Germinal center (tissue), 1 donor: Measurements from ENCODE around the gene ASPSCR1.
A peak's percentile ranks its signal among the peaks of the same experiment; 100 is the strongest.
"Not testable (repeated sequence)": the region's sequence is repeated elsewhere in the genome, so short reads cannot be mapped to it uniquely, and the experiment has no call there.

Experiments used
- DNase-seq: peaks from one replicate; pipeline ENCODE4 v3.0.0; 2012; ENCODE audit warnings: mixed read lengths, low spot score

The ASPSCR1 gene

GRCh38 chr17:81960130-81960958 is 17.1 kb upstream of the ASPSCR1 start:
- no peak for DNase-seq

DNA sequence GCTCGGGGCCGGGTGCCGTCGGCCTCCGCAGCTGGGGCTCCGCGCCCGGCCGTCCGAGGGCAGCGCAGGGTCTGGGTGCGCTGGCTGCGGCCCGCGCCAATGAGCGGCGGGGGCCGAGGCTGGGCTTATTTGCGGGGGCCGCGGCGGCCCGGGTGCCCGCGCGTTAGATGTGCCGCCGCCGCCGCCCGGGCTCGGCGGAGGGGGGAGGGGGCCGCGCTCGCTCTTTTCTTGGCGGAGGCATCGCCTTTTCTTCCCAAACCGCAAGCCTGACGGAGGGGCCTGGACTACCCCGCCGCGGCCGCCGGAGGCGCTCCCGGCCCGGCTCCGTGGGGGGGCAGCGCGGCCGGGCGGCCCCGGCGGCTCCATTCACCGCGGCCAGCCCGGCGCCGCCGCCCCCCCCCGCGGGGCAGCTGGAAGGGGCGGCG is 16.3 kb upstream of the ASPSCR1 start, which contains the start of gene NOTUM:
TSS of gene NOTUM (minus strand) at position 101 of the 425 bp plus-strand sequence. CDS start 278 bp downstream, outside the sequence.
- DNase-seq, result no peak

DNA sequence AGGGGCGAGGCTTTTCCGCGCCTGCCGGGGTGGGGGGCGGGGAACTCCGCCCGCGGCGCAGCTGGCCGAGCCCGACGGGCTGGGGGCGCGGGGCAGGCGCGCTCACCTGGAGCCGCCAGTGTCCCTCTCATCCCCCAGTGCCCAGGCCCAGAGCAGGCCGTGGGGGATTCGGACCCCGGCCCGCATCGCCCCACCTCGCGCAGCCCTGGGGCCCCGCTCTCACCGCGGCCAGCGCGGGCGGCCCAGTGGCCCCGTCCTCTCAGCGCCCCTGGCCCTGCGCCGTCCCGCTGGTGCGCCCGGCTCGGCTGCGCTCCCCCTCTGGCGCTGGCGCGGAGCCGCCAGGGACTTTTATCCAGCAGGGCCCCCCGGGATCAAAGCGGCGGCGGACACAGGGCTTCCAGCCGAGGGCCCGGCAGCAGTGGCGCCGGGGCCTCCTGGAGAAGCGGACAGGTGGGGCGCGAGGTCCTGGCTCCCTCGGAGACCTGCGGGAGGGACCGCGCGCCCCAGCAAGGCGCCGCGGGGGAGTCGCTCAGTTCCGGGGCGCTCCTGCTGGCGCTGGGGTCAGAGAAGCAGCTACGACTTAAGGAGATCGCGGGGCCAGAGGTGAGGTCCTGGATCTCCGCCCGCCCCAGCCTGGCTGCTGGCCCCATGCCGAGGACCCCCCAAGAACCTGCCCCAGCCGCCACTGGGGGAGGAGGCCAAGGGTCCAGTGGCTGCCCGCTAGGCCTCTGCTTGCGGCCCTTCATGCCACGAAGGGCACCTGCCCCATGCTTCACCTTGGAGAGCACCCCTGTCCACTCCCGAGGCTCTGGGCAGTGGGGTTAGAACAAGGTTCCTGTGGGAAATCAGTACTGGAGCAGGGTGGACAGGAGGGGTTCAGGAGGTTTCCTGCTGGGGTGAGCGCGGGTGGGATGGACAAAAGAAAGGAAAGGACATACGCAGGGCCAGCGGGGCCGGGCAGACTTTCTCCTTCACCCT is 15.6 kb upstream of the ASPSCR1 start:
- no peak for DNase-seq

DNA sequence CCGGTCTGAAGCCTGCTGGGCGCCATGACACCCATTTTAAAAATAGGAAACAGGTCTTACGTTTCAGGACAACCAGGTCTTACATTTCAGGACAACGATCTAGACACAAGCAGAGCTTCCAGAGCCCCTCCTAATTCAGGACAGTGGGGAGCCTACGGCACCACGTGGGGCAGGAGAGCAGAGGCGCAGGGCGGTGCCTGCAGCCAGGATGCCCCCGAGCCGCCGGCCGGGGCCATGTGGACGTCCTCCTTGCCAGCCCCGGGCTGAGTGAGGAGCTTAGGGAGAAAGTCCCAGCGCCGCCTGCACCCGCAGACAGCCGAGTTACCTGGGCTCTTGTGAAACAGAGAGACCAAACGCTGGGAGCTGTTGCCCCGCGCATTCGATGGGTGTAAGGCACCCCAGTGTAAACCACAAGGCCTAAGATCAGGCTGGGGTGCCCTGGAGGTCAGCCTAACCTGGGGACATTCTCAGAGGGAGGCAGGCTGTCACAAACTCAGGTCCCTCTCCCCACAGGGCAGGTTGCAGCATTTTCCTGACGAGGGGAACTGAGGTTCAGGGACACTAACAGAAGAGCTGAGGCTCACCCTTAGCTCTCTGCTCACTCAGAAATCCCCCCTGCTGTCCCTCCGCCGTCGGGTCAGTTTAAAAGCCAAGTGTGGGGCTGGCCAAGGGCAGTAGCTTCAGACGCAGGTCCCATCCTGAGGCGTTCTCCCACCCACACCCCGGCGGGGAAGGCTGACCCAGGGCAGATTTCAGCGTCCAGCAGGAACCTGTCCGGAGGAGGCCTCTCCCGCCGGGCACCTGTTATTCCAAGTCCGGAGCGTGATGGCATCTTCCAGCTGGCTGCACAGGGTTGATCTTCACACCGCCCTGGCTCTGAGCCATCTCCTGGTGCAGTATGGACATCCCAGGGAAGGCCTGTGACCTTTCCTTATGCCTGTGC is 14.7 kb upstream of the ASPSCR1 start:
- no peak for DNase-seq

GRCh38 chr17:81964081-81964849 is 13.2 kb upstream of the ASPSCR1 start:
- no peak for DNase-seq

DNA sequence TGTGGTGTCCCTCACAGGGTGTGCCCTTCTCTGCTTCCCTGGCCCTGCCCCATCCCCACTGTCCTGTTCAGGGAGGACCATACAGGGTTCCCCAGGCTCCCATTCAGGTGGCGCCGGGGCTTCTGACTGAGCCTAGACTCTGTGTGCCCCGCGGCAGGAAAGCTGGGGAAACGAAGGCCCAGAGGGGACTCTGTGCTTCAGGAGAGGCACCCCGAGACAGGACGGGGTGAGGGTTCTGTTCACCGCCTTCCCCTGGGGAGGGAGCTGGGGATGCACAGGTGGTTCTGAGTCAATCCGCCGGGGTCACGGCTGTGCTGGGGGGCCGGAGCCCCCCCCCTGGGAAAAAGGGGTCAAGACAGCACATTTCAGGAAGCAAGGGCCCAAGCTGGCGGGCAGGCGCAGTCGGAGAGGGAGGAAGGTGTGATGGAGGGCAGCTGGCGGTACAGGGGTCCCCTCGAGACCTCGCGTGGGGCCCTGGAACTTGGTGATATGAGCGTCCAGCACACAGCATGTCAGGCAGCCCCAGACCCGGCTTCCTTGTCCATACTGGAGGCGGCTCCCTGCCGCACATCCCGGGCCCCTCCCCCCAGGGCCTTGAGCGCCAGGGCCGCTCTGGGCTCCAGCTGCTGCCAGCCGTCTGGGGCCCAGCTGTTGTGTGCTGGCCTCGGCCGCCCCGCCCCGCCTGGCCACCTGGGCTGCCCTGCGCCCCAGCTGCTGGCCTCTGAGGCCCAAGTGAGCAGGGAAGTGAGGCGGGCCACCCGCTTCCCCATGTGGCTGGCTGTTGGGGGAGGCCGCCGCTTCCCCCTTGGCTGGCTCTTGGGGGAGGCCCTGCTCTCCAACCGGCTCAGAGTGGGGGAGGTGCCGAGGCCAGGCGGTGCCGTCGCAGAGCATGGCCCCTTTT is 10.8 kb upstream of the ASPSCR1 start:
- DNase-seq, result no peak

GRCh38 chr17:81967244-81967532 is 10.2 kb upstream of the ASPSCR1 start:
- DNase-seq, result no peak

- peak; percentile 81 for DNase-seq
Measured at GRCh38 chr17:81967533-81968395, 9.7 kb upstream of the ASPSCR1 start.

DNA sequence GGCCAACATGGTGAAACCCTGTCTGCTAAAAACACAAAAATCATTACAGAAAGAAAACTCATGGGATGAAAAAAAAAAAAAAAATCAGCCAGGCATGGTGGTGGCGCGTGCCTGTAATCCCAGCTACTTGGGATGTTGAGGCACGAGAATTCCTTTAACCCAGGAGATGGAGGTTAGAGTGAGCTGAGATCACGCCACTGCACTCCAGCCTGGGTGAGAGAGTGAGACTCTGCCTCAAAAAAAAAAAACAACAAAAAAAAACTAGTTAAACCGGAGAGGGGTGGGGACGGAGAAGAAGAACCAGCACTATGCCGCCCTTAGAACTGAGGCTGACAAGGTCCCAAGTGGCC is 9.1 kb upstream of the ASPSCR1 start:
- no peak for DNase-seq

- no peak for DNase-seq
Measured at GRCh38 chr17:81968850-81969812, 8.3 kb upstream of the ASPSCR1 start.

DNA sequence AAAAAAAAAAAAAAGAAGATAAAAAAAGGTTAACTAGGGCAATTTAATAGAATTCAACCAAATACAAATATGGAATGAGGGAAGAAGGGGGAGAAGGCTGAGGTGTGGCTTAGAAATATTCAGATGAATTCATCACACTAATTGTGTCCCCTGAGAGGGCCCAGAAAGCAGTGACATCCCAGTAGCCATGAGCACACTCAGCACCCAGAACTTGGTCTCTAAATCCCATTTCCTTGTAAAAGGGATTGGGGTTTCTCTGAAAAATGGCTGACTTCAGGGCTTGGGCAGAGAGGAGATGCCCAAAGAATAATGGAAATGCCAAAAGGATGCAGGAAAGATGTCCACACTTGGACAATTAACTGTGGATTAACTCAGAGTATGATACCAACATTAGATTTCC is 4.0 kb upstream of the ASPSCR1 start:
- DNase-seq, result no peak

- no peak for DNase-seq
Measured at GRCh38 chr17:81976332-81977210, 858 bp upstream of the ASPSCR1 start.

GRCh38 chr17:81978524-81979298 is 1.3 kb downstream of the ASPSCR1 start:
- DNase-seq, result no peak

DNA sequence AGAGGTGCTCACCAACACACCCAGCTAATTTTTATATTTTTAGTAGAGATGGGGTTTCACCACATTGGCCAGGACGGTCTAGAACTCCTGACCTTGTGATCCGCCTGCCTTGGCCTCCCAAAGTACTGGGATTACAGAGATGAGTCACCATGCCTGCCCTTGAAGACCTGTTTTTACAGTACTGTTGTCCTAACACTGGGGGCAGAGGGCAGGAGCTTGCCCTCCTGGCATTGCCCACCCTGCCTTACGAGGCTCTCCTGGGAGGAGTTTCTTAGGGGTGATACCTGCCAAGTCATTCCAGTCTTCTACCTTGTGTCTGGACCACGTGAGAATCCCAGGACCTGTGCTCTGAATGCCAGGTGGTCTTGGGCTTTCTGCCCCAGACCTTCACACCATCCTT is 2.7 kb downstream of the ASPSCR1 start:
- no peak for DNase-seq

DNA sequence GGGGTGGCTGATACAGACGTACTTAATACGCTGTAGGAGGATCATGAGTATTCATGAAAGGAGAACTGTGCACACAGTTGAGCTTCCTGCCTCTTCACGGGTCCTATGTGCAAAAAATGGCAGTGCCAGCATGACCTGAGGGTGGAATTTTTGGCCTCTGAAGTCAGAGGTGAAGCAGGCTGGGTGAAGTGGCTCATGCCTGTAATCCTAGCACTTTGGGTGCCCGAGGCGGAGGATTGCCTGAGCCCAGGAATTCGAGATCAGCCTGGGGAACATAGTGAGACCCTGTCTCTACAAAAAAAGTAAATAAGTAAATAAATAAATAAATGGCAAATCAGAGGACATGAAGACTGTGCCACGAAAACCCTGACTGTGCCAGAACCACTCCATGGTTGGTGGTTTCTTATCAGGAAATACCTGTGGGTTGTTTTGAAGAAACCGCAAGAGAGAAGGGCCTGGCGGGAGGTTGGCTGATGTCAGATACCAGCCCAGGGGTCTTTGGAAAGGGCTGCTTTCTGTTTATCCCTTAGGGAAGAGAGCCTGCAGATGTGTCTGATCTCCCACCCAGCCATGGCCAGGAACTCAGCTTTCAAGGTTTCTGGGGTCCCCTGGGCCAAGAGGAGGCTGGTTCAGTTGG is 3.4 kb downstream of the ASPSCR1 start:
- no peak for DNase-seq

DNA sequence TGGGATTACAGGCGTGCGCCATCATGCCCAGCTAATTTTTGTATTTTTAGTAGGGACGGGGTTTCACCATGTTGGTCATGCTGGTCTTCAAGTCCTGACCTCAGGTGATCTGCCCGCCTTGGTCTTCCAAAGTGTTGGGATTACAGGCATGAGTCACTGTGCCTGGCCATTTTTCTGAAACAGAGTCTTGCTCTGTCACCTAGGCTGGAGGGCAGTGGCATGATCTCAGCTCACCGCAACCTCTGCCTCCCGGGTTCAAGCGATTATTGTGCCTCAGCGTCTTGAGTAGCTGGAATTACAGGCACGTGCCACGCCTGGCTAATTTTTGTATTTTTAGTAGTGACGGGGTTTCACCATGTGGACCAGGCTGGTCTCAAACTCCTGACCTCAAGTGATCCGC is 4.1 kb downstream of the ASPSCR1 start:
- not testable (repeated sequence) for DNase-seq
